Endothelial cell of umbilical vein (primary cell): ENCODE data around the gene TRIM71. TPM values are rescaled to one million over a fixed set of nuclear protein-coding genes. Genes with fewer than 3 reads are reported as not detected.

ENCODE experiments used
- BruUV-seq: library from RNA; stranded (reverse); fragments of 400-500 nt; replicated peaks from 2 replicates; lab custom pipeline; 2021; lab: Mats Ljungman, UMichigan
- CTCF ChIA-PET: fragments of 300-600, 350-600 bp; sonication (Branson Sonifier 250); formaldehyde crosslinking; loops from one replicate; lab custom pipeline; 2021; ENCODE audit warnings: antibody characterized with exemption, inconsistent platforms; lab: Charles Lee
- POLR2A ChIA-PET: fragments of 300-600, 350-600 bp; sonication (Branson Sonifier 250); formaldehyde crosslinking; loops from one replicate; lab custom pipeline; 2021; ENCODE audit warnings: antibody characterized with exemption, inconsistent platforms; lab: Charles Lee
- DNase-seq: peaks from one replicate; pipeline ENCODE4 v3.0.0-alpha.2; 2011; ENCODE audit warnings: low read depth, low spot score
- FAIRE-seq: peaks from 2 replicates; lab custom pipeline; 2011; peaks lifted over from hg19 to GRCh38; lab: Jason Lieb, UNC
- H2AFZ ChIP-seq: 2 replicates; pipeline ENCODE4 v1.6.0; 2012; ENCODE audit warnings: low read depth, low read length, control low read depth, inconsistent platforms
- H3K27ac ChIP-seq: 2 replicates; pipeline ENCODE4 v1.5.1; 2011; ENCODE audit warnings: low read depth, mild to moderate bottlenecking, control low read depth, low read length, moderate library complexity; ENCODE audit not compliant: insufficient read depth
- H3K27me3 ChIP-seq, 2 experiments: 2 replicates each; pipeline versions ENCODE4 v1.6.0 to v1.6.1; 2011; ENCODE audit warnings: low read length in 2 of 2, mixed read lengths in 1 of 2; ENCODE audit not compliant: control insufficient read depth in 2 of 2, insufficient read depth in 2 of 2
- H3K36me3 ChIP-seq, 2 experiments: 2 replicates in 1 of 2; 3 replicates in 1 of 2; pipeline ENCODE4 v1.5.1; 2011; ENCODE audit warnings: low read length in 2 of 2, mild to moderate bottlenecking in 1 of 2, moderate library complexity in 1 of 2; ENCODE audit not compliant: control insufficient read depth in 2 of 2, insufficient read depth in 2 of 2; ENCODE audit errors: extremely low read depth in 1 of 2
- H3K4me1 ChIP-seq: 3 replicates; pipeline ENCODE4 v1.5.1; 2011; ENCODE audit warnings: mild to moderate bottlenecking, low read length; ENCODE audit not compliant: control insufficient read depth, insufficient read depth; ENCODE audit errors: extremely low read depth
- H3K4me2 ChIP-seq: 2 replicates; pipeline ENCODE4 v1.6.1; 2011; ENCODE audit warnings: low read length, control low read depth, mixed read lengths; ENCODE audit not compliant: insufficient read depth
- H3K4me3 ChIP-seq, 3 experiments: fragments of 200-600 bp in 1 of 3; sonication (generic), shearing (Covaris generic) in 1 of 3; replicated peaks in 1 of 3; 2 replicates each; pipeline ENCODE4 v1.5.1; 2011 to 2016; ENCODE audit warnings: control low read depth in 3 of 3, low read length in 3 of 3, mild to moderate bottlenecking in 2 of 3, inconsistent platforms in 1 of 3, low read depth in 1 of 3, moderate library complexity in 1 of 3; ENCODE audit not compliant: insufficient read depth in 1 of 3
- H3K79me2 ChIP-seq: 2 replicates; pipeline ENCODE4 v1.6.0; 2012; ENCODE audit warnings: low read length, inconsistent platforms; ENCODE audit not compliant: control insufficient read depth, insufficient read depth
- H3K9ac ChIP-seq: replicated peaks from 2 replicates; pipeline ENCODE3; 2011; ENCODE audit warnings: low read length, control low read depth; ENCODE audit not compliant: insufficient read depth; ENCODE audit errors: extremely low read depth
- H3K9me1 ChIP-seq: replicated peaks from 3 replicates; pipeline ENCODE4 v1.6.0; 2011; ENCODE audit warnings: mild to moderate bottlenecking, low read length; ENCODE audit not compliant: control insufficient read depth, insufficient read depth; ENCODE audit errors: extremely low read depth
- H3K9me3 ChIP-seq: replicated peaks from 2 replicates; pipeline ENCODE4 v1.5.1; 2012; ENCODE audit warnings: low read length, inconsistent platforms; ENCODE audit not compliant: control insufficient read depth, insufficient read depth
- H4K20me1 ChIP-seq: replicated peaks from 2 replicates; pipeline ENCODE3; 2011; ENCODE audit warnings: mild to moderate bottlenecking, low read length; ENCODE audit not compliant: control insufficient read depth, insufficient read depth; ENCODE audit errors: extremely low read depth
- CTCF ChIP-seq, 2 donors: IDR thresholded peaks; 1 replicate in 1 of 2; 2 replicates in 1 of 2; pipeline ENCODE4 v1.5.1; 2011; ENCODE audit warnings: low read length in 2 of 2, mild to moderate bottlenecking in 2 of 2, moderate library complexity in 2 of 2, control low read depth in 1 of 2, inconsistent platforms in 1 of 2, low read depth in 1 of 2; ENCODE audit not compliant: insufficient read depth in 1 of 2; ENCODE audit errors: extremely low read depth in 1 of 2
- EZH2 ChIP-seq: IDR thresholded peaks from 2 replicates; pipeline ENCODE4 v1.6.1; 2012; ENCODE audit warnings: borderline replicate concordance, low read depth, mild to moderate bottlenecking, moderate library complexity, low read length, inconsistent platforms; ENCODE audit not compliant: severe bottlenecking
- FOS ChIP-seq: IDR thresholded peaks from 2 replicates; pipeline ENCODE4 v1.6.1; 2011; ENCODE audit warnings: mild to moderate bottlenecking, low read length, moderate library complexity, borderline replicate concordance; ENCODE audit not compliant: insufficient read depth
- GATA2 ChIP-seq: IDR thresholded peaks from 2 replicates; pipeline ENCODE4 v1.7.0; 2011; ENCODE audit warnings: low read depth, mild to moderate bottlenecking, moderate library complexity, mixed read lengths, low read length; ENCODE audit not compliant: insufficient read length, insufficient read depth
- JUN ChIP-seq: IDR thresholded peaks from 2 replicates; pipeline ENCODE4 v1.6.1; 2011; ENCODE audit warnings: borderline replicate concordance, low read depth; ENCODE audit not compliant: insufficient read length, insufficient read depth
- MAX ChIP-seq: IDR thresholded peaks from 2 replicates; pipeline ENCODE4 v1.6.1; 2011; ENCODE audit not compliant: insufficient read depth, insufficient read length
- MYC ChIP-seq: IDR thresholded peaks from one replicate; pipeline ENCODE4 v1.6.1; 2011; ENCODE audit warnings: mild to moderate bottlenecking, low read depth, low read length
- POLR2A ChIP-seq: IDR thresholded peaks from 2 replicates; pipeline ENCODE4 v1.6.1; 2012; ENCODE audit warnings: low read depth, mild to moderate bottlenecking, control low read depth, low read length
- POLR2AphosphoS5 ChIP-seq: IDR thresholded peaks from 2 replicates; pipeline ENCODE4 v1.6.1; 2012; ENCODE audit warnings: low read depth, mild to moderate bottlenecking, control low read depth, low read length, moderate library complexity; ENCODE audit not compliant: insufficient read depth
- dilution Hi-C: fragments of 300-500 bp; cut with MboI; formaldehyde crosslinking; loops from one replicate; pipeline ENCODE4 v1.15.0; 2019; ENCODE audit warnings: low sequenced_read_pairs; ENCODE audit not compliant: extremely low pct_ligation_motif_present
- intact Hi-C: fragments of 100-400 bp; cut with micrococcal nuclease; formaldehyde crosslinking; loops from one replicate; pipeline ENCODE4 v1.10.0; 2022
- polyA plus RNA-seq, 4 experiments: library from polyadenylated mRNA; depleted of rRNA in 3 of 4; stranded (reverse) in 3 of 4; unstranded in 1 of 4; fragments of >200 nt; gene quantifications; 2 replicates each; pipeline versions ENCODE4 v1.2.1 to v1.2.3, GENCODE V29; 2011 to 2012; ENCODE audit warnings: missing spikeins in 1 of 4
- total RNA-seq: library from RNA; stranded (reverse); gene quantifications from 2 replicates; pipeline ENCODE4 v1.2.3, GENCODE V29; 2021

TRIM71 gene
- total and polyA plus RNA-seq, 2 donors (not counting 3 experiments of a cell fraction or from before 2014, with no cell fraction given) = not detected

GRCh38 chr3:32813180-32813579 is 4.6 kb upstream of the TRIM71 start:
- ChIA-PET CTCF (interaction anchor here (2.4 kb wide), 1 partner anchor 32 kb away, joined by 8 read pairs; no protein-coding TSS in a partner anchor), POLR2A (no interaction called here)
- BruUV-seq = no TSS peak
- Histone ChIP-seq H3K36me3 (no peaks in the 10 kb centered on the region), H3K4me3 (no peak overlapping the region), H3K9me1 (no peaks in the 10 kb centered on the region), H3K9me3 (no peaks in the 10 kb centered on the region), H3K4me2 (no peak overlapping the region), H3K27ac (no peak overlapping the region), H3K9ac (no peak overlapping the region), H3K4me1 (peaks cover 6% of the 10 kb centered on the region), H3K79me2 (no peaks in the 10 kb centered on the region), H4K20me1 (no peaks in the 10 kb centered on the region), H3K27me3 (peaks cover 28 to 41% of the 10 kb centered on the region in 2 experiments), H2AFZ (no peak overlapping the region)
- dilution Hi-C loops = no loop called here
- no peak for DNase-seq
- intact Hi-C loops = no loop called here
- TF ChIP-seq JUN (no peak), CTCF (IDR thresholded peaks at IDR 0.05; ENCODE audit: extremely low read depth in 1 of 2, insufficient read depth in 1 of 2, low read depth in 1 of 2, low read length in 2 of 2) (no peak), GATA2 (no peak), POLR2AphosphoS5 (no peak), POLR2A (no peak), MYC (no peak), MAX (no peak), EZH2 (no peak), FOS (no peak)
- no peak for FAIRE-seq
